Measurements from ENCODE around the gene BRDT.
A peak's percentile ranks its signal among the peaks of the same experiment; 100 is the strongest.

The BRDT gene

DNA sequence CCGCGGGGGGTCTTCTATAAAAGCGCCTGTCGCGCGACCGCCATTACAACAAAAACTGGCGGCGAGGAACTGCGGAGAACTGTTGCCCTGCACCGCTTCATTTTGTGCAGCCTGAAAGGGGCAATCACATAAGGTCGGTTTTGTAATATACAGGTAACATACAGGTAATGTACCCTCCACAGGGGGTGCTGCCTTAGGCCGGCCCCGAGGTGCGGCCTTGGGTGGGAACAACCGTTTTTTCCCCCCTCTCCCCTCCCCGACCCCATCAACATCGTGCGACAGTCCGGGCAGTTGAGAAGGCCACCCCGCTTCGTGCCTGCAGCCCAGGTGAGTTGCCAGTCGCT is at the start of gene BRDT:
Gene BRDT, plus strand, starts transcription at position 46 of the 344 bp plus-strand sequence. CDS start 13,354 bp downstream, outside the sequence.
- no peak for DNase-seq

DNA sequence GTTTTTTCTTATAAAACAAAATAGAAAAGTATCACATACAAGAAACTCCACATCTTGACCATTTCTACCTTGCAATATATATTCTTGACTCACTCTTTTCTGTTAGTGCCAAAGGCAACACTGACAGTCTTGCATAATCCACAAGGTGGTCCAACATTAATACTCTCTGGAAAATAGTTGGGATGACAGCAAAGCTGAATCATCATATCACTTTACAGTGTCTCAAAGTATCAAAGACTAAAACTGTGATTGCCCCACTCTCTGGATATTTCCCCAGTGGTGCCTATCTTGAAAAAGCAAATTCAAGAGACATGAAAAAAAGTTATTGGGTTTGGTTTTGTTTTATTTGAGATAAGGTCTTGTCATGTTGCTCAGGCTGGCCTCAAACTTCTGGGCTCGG is 48.6 kb upstream of the BRDT start:
- peak; percentile 91 for DNase-seq

DNA sequence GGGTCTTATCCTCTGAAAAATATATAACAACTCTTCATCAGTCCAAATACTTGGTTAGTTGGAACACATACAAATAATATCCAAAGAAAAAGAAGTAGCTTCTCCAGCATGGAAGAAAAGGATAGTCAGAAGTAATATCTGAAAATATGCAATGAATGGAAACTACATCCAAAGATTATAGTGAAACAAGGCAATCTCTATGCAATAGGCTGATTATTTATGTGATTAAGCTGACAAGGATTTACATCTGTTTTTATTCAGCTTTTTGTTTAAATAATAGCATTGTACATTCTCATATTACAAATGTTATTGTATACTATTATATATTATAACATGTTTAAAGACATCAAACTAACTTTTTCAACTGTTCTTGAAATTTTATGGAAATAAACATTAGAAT is 48.0 kb upstream of the BRDT start:
- DNase-seq = no peak

DNA sequence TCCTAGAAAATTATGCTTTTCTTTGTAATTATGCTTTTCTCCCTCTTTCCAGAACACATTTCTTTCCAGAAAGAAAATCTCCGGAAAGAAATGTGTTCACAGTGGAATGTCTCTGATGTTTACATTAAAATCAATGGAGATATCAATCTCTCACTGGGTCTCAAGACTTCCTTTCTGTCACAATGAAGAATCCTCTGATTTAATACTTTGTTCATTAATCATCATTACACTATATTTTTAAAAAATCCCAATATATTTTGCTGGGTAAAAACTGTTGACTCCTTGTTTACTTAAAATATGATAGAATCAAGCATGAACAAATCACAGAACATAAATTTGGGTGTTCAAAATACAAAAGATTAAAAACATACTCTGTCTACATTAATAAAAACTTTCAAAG is 36.9 kb upstream of the BRDT start:
- no peak for DNase-seq

DNA sequence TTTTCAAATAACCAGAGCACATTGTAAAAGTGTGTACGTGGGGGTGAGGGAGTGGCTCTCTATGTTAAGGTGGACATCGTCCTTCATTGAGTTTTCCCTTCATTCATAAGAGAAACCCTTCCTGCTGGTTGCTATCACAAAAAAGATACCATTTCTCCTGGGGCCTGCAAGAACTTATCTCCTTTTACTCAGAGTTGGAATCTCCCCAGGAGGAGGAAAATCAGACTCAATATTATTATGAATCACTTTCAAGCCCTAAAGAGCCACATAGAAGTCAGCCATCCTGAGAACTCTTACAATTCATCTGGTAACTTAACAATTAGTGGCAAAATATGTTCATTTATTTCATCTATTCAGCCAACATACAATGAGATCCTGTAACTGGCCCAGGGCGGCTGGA is 36.2 kb upstream of the BRDT start:
- no peak for DNase-seq

DNA sequence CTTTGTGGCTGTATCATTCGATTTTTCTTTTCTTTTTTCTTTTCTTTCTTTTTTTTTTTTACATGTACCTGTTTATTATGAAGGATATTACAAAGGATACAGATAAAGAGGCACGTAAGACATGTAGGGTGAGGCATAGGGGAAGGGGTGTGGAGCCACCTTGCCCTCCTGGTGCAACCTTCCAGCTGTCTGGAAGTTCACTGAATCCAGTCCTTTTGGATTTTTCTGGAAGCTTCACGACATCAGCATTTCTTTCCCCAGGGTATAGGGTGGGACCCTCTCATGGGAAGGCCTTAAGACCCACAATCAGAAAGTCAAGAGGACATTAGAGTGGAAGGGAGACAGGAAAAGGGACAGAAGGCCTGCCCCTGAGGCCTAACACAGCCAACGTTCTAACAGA is 33.2 kb upstream of the BRDT start:
- DNase-seq = no peak

DNA sequence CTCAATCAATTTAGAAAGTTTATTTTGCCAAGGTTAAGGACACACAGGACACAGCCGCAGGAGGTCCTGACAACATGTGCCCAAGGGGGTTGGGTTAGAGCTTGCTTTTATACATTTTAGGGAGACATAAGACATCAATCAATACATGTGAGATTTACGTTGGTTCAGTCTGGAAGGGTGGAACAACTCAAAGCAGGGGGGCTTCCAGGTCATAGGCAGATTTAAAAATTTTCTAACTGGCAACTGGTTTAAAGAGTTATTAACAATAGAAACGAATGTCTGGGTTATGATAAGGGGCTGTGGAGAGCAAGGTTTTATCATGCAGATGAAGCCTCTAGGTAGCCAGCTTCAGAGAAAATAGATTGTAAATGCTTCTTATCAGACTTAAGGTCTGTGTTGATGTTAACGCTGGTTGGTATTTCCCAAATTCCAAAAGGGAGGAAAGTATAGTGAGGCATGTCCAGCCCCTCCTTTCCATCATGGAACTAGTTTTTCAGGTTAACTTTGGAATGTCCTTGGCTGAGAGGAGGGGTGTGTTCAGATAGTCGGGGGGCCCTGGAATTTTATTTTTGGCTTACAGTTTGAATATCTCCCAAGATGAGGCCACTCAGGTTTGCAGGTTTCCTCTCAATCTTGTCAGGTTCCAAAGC is 32.3 kb upstream of the BRDT start:
- no peak for DNase-seq

DNA sequence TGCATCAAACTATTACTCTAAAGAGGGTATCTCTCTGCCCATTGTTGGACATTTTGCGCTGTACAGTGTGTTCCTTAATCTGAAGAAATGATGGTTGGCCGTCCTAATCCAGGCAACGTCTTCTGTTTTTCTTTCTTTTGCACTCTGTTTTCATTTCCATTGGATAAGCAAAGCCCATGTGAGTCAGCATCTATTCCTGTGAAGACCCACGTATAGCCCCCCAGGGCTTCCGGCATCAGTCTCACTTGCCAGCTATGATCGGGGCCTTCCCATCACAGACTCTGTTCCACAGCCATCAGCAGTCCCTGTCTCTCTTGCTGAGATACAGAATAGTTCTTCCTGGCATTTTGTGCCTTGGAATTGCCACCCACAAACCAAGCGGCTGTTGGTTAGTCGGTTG is 29.2 kb upstream of the BRDT start:
- DNase-seq = no peak

DNA sequence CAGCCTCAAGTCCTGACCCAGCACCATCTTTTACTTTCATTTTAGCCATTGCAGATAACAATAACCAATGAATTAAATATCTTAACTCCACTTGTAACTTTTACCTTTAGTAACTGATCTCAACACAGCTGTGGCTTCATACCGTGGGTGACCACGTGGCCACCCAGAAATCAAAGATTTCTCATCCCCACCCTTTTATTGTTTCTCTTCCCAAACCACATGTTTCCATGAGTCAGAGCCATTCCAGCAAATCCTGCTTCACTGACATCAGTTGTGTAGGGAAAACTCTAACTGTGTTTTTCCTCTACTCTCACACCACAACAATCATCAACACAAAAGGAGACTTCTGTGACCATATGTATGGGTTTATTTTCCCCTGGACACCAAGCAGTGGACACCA is 25.1 kb upstream of the BRDT start:
- DNase-seq = peak; percentile 84

DNA sequence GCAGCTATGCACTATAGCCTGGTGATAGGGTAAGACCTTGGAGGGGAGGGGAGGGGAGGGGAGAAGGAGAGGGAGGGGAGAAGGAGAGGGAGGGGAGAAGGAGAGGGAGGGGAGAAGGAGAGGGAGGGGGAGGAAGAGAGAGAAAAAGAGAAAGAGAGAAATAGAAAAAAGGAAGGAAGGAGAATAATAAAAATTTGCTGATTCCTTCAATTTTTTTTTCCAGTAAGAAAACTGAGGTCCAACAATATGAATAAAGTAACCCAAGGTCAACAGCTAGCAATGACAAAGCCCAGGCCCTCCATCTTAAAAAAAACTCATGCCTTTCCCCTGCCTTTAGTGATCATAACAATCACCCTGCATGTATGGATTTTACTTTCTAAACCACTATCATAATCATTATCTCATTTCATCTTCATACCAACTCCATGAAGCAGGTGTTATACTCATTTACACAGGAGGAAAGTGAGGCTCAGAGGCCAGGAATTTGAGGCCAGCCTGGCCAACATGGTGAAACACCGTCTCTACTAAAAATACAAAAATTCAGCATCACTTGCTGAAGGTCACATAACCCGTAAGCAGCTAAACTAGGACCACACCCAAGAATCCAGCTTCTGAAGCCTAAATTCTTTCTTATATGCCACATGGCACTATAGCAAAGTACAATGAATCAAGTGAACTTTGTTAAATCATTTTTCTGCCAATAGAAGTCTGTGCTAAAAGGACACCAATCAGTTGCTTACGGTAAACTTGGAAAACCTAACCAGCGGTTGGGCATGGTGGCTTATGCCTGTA is 23.4 kb upstream of the BRDT start:
- no peak for DNase-seq

DNA sequence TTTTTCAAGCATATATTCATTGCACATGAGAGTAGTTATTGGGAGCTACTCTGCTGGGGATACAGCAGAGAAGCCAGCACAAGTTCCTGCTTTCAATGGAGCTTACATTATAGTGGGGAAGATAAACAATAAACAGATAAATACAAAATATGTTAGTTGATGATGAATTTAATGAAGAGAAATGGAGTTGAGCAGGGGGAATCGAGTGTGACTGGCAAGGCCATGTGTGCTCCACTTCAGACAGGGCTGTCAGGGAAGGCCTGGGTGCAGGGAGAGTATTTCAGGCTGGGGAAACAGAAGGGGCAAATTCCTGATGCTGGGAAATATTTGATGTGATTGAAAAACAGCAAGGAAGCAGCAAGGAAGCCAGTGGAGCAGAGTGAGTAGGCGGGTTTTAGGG is 21.2 kb upstream of the BRDT start:
- DNase-seq = no peak

DNA sequence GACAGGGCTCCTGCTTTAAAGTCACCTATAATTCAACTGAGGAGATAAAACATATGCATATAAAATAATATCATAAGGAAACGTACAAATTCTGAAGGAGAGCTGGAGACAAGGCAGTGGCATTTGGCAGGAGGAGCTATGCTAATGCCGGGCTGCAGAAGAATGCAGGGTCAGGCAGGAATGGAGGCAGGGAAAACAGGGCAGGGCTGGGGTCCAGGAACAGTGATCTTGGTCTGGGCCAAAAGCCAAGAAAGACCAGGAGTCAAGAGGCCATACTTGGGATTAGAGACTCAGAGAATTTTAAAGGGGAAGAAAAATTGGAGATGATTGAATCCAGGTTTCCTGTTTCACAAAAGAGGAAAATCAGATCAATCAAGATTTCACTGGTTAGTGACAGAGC is 20.0 kb upstream of the BRDT start:
- DNase-seq = no peak

DNA sequence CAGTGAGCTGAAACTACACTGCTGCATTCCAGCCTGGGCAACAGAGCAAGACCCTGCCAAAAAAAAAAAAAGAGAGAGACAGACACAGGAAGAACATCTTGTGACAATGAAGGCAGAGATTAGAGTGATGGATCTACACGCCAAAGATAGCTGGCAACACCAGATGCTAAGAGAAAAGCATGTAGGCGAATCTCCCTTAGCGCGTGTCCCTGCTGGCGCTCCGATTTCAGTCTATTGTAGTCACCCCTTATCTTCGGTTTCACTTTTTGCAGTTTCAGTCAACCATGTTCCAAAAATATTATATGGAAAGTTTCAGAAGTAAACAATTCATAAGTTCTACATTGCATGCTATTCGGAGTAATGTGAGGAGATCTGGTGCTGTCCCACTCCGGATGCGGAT is 11.6 kb upstream of the BRDT start:
- DNase-seq = no peak

DNA sequence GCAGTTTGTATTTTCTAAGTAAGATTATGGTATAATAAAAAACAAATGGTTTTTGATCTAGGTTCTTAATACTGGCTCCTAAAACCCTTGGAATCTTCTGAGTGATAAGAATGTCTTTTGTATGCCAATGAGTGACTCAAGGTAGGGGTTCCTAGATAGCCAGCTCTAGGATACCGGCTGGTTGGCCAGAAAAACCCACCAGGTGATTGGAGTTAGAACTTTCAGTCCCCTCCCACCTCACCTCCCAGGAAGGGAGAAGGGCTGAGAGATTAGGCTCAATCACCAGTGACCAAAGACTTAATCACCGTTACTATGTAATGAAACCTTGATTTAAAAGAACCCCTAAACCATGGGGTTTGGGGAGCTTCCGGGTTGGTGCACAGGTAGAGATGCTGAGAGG is 8.7 kb upstream of the BRDT start:
- no peak for DNase-seq

DNA sequence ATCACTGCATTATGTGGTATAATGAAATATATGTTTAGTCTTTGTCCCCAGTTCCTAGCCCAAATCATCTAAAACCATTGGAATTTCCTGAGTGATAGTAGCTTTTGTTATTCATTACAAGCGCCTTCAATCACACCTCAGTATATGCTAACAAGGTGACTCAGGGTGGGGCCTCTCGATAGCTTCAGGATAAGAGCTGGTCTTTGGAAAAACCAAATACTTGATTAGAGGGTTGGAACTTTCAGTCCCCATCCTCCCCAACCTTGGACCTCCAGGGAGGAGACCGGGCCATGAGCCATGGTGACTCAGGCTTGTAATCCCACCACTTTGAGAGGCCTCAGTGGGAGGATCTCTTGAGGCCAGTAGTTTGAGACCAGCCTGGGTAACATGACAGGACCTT is 5.1 kb upstream of the BRDT start:
- DNase-seq = no peak

DNA sequence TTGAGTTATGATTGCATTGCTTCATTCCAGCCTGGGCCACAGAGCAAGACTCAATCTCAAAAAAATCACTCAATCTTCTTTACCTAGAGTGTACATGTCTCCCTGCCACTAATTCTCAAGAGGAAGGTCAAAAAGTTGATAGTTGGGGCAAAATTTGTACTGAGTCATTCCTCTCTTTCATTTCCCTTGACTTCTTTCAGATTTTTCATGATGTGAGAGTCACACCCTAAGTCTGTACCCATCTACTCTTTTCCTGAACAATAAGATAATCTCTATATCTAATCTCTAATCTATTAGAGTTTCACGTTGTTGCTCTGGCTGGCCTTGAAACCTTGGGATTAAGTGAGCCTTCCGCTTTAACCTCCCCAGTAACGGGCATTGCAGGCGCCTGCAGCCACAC is 1.1 kb upstream of the BRDT start:
- DNase-seq = no peak

DNA sequence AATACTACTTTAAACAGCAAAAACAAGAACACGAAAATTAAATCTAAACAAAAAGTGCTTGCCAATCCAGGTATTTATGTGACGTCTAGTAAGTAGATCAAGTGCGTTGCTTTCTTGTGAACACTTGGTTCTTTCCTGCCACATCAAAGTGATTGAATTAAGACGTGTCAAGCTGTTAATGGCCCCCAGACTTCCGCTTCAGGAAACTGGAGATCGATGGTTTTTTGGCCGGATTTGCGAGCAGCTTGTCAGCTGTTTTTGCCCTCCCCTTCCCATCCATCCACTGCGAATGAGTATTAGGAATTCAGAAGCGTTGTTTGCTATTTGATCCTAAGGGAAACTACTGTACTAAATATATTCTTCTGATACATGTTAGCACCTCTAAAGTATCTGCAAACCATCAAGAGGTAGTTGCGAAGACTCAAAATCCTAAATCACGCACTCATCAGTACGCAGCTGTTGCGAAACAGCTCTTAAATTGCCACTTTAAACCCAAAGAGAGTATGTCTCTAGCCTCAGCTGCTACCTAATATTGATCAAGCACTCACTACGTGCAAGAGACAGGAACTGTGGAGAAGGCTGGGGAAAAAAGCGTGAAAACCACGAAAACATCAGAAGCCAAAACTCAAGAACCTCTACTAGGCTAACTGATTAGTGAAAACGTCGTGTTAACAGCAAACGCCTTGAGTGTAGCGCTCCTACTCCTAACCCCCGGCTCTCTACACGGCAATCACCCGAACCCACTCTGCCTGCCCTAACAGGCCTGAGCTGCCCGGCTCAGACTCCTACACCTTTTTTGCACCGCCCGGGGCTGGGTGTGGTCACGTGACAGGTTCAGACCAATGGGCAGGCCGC is 473 bp upstream of the BRDT start:
- DNase-seq = no peak

DNA sequence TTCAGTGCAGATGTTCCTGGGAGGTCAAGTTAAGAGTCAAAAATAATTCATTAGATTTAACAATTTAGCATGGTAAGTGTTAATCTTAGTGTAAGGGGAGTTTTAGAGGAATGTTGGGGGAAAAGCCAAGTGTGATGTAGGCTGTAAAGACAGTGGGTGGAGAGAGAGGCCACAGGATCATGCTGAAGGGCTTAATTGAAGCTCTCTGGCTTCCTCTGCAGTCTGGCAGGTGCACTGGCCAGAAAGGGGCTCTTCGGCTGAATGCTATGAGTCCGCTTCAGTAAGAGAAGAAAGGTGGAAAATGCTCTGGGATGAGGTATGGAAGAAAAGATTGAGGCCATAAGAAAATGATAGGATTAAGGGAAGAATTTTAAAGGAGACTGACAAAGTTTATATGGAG is 3.0 kb downstream of the BRDT start:
- DNase-seq = no peak

DNA sequence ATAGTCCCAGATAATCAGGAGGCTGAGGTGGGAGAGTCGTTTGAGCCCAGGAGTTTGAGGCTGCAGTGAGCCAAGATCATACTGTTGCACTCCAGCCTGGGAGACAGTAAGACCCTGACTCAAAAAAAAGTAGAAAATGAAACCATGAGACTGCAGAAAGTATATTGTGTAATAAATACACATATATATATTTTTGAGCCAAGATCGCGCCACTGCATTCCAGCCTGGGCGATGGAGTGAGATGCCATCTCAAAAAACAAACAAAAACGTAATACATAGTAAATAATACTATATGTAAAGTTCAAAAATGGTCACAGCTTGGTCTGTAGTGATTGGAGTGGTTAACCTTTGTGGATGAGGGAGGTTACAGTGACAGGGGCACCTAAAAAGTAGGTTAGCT is 9.7 kb downstream of the BRDT start:
- no peak for DNase-seq

DNA sequence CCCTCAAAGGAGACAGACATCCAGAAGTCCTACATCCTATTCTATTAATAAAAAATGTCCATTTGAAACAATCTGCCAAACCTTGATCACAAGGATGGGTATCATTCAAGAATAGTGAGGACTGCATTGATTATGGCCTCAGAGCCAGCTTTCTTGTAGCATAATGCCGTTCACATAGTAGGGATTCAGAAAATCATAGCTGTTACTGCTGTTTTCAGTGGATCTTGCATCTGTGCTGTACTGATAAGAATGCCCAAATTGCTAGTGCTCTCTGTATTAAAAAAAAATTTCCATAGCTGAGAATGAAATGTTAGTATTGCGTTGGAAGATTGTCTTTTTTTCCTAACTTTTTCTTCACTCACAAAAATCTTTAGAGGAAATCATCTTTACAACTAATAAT is 19.1 kb downstream of the BRDT start:
- no peak for DNase-seq

DNA sequence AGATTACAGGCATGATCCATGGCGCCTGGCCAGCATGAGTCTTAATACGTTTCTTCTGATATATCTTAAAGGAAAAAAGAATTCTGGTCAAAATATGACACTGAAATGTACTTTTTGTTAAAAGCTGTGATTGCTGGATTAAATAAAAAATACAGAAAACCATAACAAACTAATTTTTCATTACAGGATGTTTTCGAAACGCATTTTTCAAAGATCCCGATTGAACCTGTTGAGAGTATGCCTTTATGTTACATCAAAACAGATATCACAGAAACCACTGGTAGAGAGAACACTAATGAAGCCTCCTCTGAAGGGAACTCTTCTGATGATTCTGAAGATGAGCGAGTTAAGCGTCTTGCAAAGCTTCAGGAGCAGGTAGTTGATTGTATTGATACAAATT is 30.2 kb downstream of the BRDT start:
- no peak for DNase-seq

DNA sequence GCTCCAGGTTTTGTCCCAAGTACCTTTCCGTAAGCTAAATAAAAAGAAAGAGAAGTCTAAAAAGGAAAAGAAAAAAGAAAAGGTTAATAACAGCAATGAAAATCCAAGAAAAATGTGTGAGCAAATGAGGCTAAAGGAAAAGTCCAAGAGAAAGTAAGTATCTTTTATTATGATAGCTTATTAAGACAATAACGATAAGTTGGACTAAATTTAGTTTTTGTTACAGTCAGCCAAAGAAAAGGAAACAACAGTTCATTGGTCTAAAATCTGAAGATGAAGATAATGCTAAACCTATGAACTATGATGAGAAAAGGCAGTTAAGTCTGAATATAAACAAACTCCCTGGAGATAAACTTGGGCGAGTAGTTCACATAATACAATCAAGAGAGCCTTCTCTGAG is 31.5 kb downstream of the BRDT start:
- no peak for DNase-seq

DNA sequence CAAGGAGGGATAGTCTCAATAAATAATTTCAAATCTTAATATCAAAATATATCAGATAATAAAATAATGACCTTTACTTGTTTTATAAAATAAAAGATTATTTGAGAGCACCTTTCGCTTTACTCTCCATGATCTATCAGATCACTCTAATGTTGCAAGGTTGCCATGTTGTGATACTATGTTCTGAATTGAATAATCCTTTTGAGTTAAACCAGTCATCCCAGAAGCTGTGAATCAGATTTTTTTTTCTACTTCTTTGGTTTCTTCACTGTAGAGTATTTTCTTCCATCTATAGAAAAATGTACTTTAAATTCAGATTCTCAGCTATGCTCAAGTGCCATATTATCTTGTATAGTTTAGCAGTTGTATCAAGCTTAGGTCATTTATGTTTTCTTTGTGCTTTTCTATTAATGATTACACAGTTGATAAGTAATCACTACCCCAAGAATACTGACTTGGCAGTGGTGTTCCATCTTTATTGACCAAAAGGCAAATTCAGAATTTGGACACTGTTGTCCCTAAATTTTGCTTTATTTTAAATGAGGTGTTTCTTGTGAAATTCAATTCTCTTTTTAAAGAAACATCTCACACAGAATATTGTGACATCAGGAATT is 32.9 kb downstream of the BRDT start:
- no peak for DNase-seq

DNA sequence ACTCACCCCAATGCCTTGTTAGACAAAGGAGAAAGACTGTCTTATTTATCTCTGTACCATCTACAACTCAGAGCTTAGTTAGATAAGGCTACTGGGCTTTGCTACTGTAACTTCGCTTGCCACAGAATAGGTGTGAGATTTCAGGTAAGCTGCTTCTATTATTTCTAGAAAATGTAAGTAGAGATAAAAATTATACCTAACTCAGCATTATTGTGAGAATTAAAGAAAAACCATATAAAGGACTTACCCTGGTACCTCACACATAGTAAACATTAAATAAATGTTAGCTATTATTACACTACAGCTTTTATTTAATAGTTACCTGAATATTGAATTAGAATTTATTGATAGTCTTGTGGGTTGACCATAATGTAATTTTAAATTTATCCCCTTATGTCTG is 44.1 kb downstream of the BRDT start:
- no peak for DNase-seq

Data from HCEC 1CT (cell line).